ENCODE measurements around the gene CCDC146. TPM values are rescaled to one million over a fixed set of nuclear protein-coding genes. Genes with fewer than 3 reads are reported as not detected.
"Not testable (repeated sequence)": the region's sequence is repeated elsewhere in the genome, so short reads cannot be mapped to it uniquely, and the experiment has no call there.

Gene CCDC146
- total and polyA plus RNA-seq, 7 experiments from 2014 or later = 0.98 to 15.6 (median 14.5) TPM

DNA sequence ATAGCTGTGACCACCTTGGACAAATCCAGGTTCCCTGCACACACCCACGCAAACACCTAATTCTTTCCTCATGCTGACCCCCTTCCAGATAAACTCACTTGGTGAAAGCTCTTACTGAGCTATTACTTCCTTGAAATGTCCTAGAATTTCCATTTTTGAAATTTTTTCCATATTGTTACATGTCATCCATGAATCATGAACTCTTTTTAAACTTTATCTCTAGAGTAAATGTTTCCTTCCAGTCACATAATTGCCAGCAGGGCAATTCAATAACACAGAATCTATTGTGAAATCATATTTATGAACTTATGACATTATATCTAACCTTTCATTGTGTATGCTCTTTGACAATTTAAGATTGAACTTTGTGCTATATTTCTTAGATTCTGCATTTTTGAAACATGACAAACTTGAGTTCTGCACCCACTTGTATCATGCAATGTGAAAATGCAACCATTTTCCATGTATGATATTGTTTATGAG is 104.0 kb downstream of the CCDC146 start:
- ATAC-seq = no peak
- Histone ChIP-seq H3K4me3 (ENCODE audit: low read length) (no peak overlapping the region), H3K27ac (ENCODE audit: low read depth, low read length) (no peak overlapping the region), H3K9me3 (ENCODE audit: control insufficient read depth in 2 of 3, low read length in 3 of 3) (peaks cover 0 to 15% (median 0%) of the 10 kb centered on the region in 3 experiments), H3K4me1 (ENCODE audit: control insufficient read depth in 2 of 2, insufficient read depth in 2 of 2, low read length in 2 of 2) (peaks cover 0 to 18% of the 10 kb centered on the region in 2 donors), H3K36me3 (ENCODE audit: control insufficient read depth in 2 of 3, insufficient read depth in 3 of 3, low read length in 3 of 3) (no peaks in the 10 kb centered on the region), H3K27me3 (ENCODE audit: control insufficient read depth in 2 of 2, insufficient read depth in 2 of 2, low read length in 2 of 2) (no peaks in the 10 kb centered on the region)
- no peak overlapping the region for H3K4me3 Mint-ChIP-seq
- peaks cover 0 to 4% (median 0%) of the 10 kb centered on the region in 5 donors for H3K27me3 Mint-ChIP-seq
- ChIA-PET POLR2A (no interaction called here), CTCF (no interaction called here)
- peaks cover 15 to 24% (median 23%) of the 10 kb centered on the region in 7 donors for H3K4me1 Mint-ChIP-seq
- peaks cover 8 to 25% (median 16%) of the 10 kb centered on the region in 11 donors for H3K9me3 Mint-ChIP-seq
- DNase-seq = no peak
- peaks cover 20 to 34% (median 24%) of the 10 kb centered on the region in 5 donors for H3K36me3 Mint-ChIP-seq
- no peak overlapping the region for H3K27ac Mint-ChIP-seq
- intact Hi-C loops (cut with micrococcal nuclease) = no loop called here

DNA sequence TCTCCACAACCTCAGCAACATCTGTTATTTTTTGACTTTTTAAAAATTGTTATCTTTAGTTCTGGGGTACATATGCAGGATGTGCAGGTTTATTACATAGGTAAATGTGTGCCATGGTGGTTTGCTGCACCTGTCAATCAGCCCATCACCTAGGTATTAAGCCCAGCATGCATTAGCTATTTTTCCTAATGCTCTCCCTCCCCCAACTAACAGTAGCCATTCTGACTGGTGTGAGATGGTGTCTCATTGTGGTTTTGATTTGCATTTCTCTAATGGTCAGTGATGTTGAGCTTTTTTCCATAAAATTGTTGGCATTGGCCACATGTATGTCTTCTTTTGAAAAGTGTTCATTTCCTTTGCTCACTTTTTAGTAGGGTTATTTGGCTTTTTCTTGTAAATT is 106.4 kb downstream of the CCDC146 start:
- H3K9me3 ChIP-seq (ENCODE audit: control insufficient read depth in 2 of 3, low read length in 3 of 3) = peaks cover 0 to 15% (median 0%) of the 10 kb centered on the region in 3 experiments

DNA sequence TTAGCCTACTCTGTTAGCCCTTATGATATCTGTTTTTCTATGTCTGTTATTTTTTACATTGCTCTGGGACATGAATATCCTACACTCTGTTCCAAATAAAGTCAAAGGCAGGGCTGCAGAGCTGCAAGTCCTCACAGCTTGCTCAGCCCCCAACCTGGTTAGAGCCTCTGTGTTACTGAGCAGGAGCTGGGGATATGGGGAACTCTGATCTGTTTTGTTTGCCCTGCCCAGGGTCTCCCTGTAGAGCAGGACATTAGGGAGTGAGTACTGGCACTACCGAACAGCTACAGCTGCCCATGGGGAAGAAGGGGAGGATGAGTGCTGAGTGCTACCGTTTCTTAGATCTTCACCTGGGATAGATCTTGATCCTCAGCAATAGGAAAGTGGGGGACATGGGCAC is 110.1 kb downstream of the CCDC146 start:
- ATAC-seq (no peak), DNase-seq (no peak)
- Mint-ChIP-seq H3K36me3 (peaks cover 18 to 54% (median 27%) of the 10 kb centered on the region in 5 donors), H3K27me3 (peaks cover 0 to 6% (median 0%) of the 10 kb centered on the region in 5 donors), H3K27ac (peak overlapping the region in 1 of 9 donors; percentile 2), H3K4me3 (no peak overlapping the region), H3K4me1 (peaks cover 0 to 6% (median 0%) of the 10 kb centered on the region in 7 donors), H3K9me3 (peaks cover 8 to 30% (median 16%) of the 10 kb centered on the region in 11 donors)
- intact Hi-C loops (cut with micrococcal nuclease) = no loop called here
- peaks cover 0 to 2% (median 0%) of the 10 kb centered on the region in 3 experiments for H3K36me3 ChIP-seq (ENCODE audit: control insufficient read depth in 2 of 3, insufficient read depth in 3 of 3, low read length in 3 of 3)
- H3K9me3 ChIP-seq (ENCODE audit: control insufficient read depth in 2 of 3, low read length in 3 of 3) = peaks cover 0 to 15% (median 0%) of the 10 kb centered on the region in 3 experiments
- no peaks in the 10 kb centered on the region for H3K4me1 ChIP-seq (ENCODE audit: control insufficient read depth in 2 of 2, insufficient read depth in 2 of 2, low read length in 2 of 2)
- H3K4me3 ChIP-seq (ENCODE audit: low read length) = no peak overlapping the region
- H3K27me3 ChIP-seq (ENCODE audit: control insufficient read depth in 2 of 2, insufficient read depth in 2 of 2, low read length in 2 of 2) = no peaks in the 10 kb centered on the region
- POLR2A ChIA-PET = no interaction called here
- H3K27ac ChIP-seq (ENCODE audit: low read depth, low read length) = no peak overlapping the region
- CTCF ChIA-PET = no interaction called here

More for the DNA sequence above, 106.4 kb downstream of the CCDC146 start:
- H3K27me3 Mint-ChIP-seq; H3K4me1 Mint-ChIP-seq; DNase-seq; ATAC-seq; H3K27ac Mint-ChIP-seq; H3K4me3 Mint-ChIP-seq; H3K27me3 ChIP-seq (ENCODE audit: control insufficient read depth in 2 of 2, insufficient read depth in 2 of 2, low read length in 2 of 2); CTCF ChIA-PET; H3K27ac ChIP-seq (ENCODE audit: low read depth, low read length); H3K4me3 ChIP-seq (ENCODE audit: low read length); H3K36me3 ChIP-seq (ENCODE audit: control insufficient read depth in 2 of 3, insufficient read depth in 3 of 3, low read length in 3 of 3); H3K4me1 ChIP-seq (ENCODE audit: control insufficient read depth in 2 of 2, insufficient read depth in 2 of 2, low read length in 2 of 2); intact Hi-C loops (cut with micrococcal nuclease); POLR2A ChIA-PET: not testable (repeated sequence)
- Mint-ChIP-seq H3K9me3 (peaks cover 8 to 30% (median 16%) of the 10 kb centered on the region in 11 donors), H3K36me3 (peaks cover 16 to 39% (median 32%) of the 10 kb centered on the region in 5 donors)

DNA sequence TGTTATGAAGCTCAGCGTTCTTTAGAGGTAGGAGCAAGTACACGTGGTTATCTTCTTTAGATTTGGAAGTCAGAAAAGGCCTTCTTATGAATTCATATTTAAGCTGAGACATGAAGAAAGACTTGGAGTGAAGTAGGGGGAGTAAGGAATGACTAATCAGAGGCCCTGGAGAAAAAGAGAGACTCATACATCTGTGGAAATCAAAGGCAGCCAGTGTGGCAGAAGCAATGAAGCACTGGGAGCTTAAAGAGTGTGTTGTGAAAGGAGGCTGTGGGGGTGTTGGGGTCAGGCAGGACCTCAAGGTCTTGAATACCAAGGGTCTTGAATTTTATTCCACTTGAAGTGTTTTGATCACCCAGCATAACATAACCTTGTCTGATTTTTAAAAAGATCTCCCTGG is 112.9 kb downstream of the CCDC146 start:
- H3K27me3 ChIP-seq (ENCODE audit: control insufficient read depth in 2 of 2, insufficient read depth in 2 of 2, low read length in 2 of 2) = no peaks in the 10 kb centered on the region
- intact Hi-C loops (cut with micrococcal nuclease) = no loop called here
- POLR2A ChIA-PET = interaction anchor here (0.7 kb wide), 1 partner anchor 100 kb away, joined by 3 read pairs; no protein-coding TSS in a partner anchor
- H3K4me1 Mint-ChIP-seq = peaks cover 13 to 16% (median 15%) of the 10 kb centered on the region in 7 donors
- peaks cover 0 to 6% (median 0%) of the 10 kb centered on the region in 5 donors for H3K27me3 Mint-ChIP-seq
- peaks cover 0 to 8% (median 0%) of the 10 kb centered on the region in 3 experiments for H3K9me3 ChIP-seq (ENCODE audit: control insufficient read depth in 2 of 3, low read length in 3 of 3)
- H3K27ac ChIP-seq (ENCODE audit: low read depth, low read length) = no peak overlapping the region
- no peak overlapping the region for H3K4me3 ChIP-seq (ENCODE audit: low read length)
- no peak overlapping the region for H3K4me3 Mint-ChIP-seq
- peaks cover 11 to 45% (median 35%) of the 10 kb centered on the region in 5 donors for H3K36me3 Mint-ChIP-seq
- peaks cover 2 to 16% (median 9%) of the 10 kb centered on the region in 11 donors for H3K9me3 Mint-ChIP-seq
- H3K4me1 ChIP-seq (ENCODE audit: control insufficient read depth in 2 of 2, insufficient read depth in 2 of 2, low read length in 2 of 2) = peaks cover 0 to 8% of the 10 kb centered on the region in 2 donors
- ATAC-seq = no peak
- CTCF ChIA-PET = interaction anchor here (1.8 kb wide), 1 partner anchor 12 kb away, joined by 7 read pairs; no protein-coding TSS in a partner anchor
- H3K27ac Mint-ChIP-seq = peak overlapping the region in 1 of 9 donors; percentile 68
- no peak for DNase-seq
- peaks cover 0 to 2% (median 0%) of the 10 kb centered on the region in 3 experiments for H3K36me3 ChIP-seq (ENCODE audit: control insufficient read depth in 2 of 3, insufficient read depth in 3 of 3, low read length in 3 of 3)

DNA sequence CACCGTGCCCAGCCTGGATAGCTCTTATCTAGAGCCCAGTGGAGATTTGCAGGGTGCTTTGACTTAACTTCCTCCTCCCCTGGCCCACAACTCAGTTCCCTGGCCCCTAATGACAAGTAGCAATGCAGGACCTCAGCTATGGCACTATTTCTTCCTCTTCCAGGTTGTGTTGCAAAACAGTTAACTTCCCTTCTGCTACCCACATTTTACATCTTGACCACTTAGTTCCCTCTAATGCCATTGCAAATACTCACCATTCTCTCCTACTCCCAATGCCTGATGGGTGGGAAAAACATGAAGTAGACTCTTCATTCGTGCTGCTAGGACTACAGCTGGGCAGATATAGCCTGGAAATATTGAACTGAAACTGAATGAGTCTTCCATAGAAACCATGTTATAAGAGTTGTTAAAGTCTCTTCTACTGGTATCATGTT is 116.3 kb downstream of the CCDC146 start:
- H3K36me3 ChIP-seq (ENCODE audit: control insufficient read depth in 2 of 3, insufficient read depth in 3 of 3, low read length in 3 of 3) = peaks cover 0 to 2% (median 0%) of the 10 kb centered on the region in 3 experiments
- CTCF ChIA-PET = interaction anchor here (1.0 to 1.5 kb wide), 2 partner anchors 8 to 14 kb away, joined by 4 to 7 read pairs; no protein-coding TSS in a partner anchor
- Mint-ChIP-seq H3K27me3 (no peaks in the 10 kb centered on the region), H3K4me1 (peaks cover 13 to 20% (median 16%) of the 10 kb centered on the region in 7 donors), H3K27ac (no peak overlapping the region), H3K9me3 (peaks cover 0 to 6% (median 0%) of the 10 kb centered on the region in 11 donors), H3K4me3 (peak overlapping the region in 1 of 10 donors; percentile 7), H3K36me3 (peaks cover 4 to 35% (median 31%) of the 10 kb centered on the region in 5 donors)
- peak; percentile 82 for ATAC-seq
- no peak for DNase-seq
- H3K9me3 ChIP-seq (ENCODE audit: control insufficient read depth in 2 of 3, low read length in 3 of 3) = no peaks in the 10 kb centered on the region
- H3K27me3 ChIP-seq (ENCODE audit: control insufficient read depth in 2 of 2, insufficient read depth in 2 of 2, low read length in 2 of 2) = no peaks in the 10 kb centered on the region
- H3K4me1 ChIP-seq (ENCODE audit: control insufficient read depth in 2 of 2, insufficient read depth in 2 of 2, low read length in 2 of 2) = peaks cover 0 to 8% of the 10 kb centered on the region in 2 donors
- POLR2A ChIA-PET = no interaction called here
- intact Hi-C loops (cut with micrococcal nuclease) = no loop called here
- H3K4me3 ChIP-seq (ENCODE audit: low read length) = no peak overlapping the region
- H3K27ac ChIP-seq (ENCODE audit: low read depth, low read length) = no peak overlapping the region

DNA sequence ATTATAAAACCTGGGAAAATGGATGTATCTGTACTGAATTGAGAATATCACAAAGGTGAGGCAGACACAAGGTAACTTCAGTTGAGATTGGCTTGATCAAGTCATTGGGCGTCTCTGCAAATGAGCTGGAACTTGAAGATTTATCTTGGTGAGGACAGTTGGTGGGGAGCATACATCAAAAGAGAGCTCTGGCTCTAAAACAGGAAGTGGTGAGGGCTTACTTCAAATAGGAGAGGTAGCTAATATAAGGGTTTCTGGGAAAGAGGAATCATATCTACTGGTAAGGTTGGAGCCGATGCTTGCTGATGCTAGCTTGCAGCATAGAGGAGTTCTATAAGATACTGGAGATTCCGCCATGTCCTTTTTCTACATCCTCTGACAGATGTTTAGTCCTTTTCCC is 117.1 kb downstream of the CCDC146 start:
- Mint-ChIP-seq H3K4me3 (peak overlapping the region in 3 of 10 donors; percentile 5 to 59 (median 7)), H3K4me1 (peaks cover 13 to 20% (median 16%) of the 10 kb centered on the region in 7 donors)
- DNase-seq = no peak

More for the DNA sequence above, 117.1 kb downstream of the CCDC146 start:
- Histone ChIP-seq H3K9me3 (ENCODE audit: control insufficient read depth in 2 of 3, low read length in 3 of 3) (no peaks in the 10 kb centered on the region), H3K4me3 (ENCODE audit: low read length) (no peak overlapping the region), H3K27me3 (ENCODE audit: control insufficient read depth in 2 of 2, insufficient read depth in 2 of 2, low read length in 2 of 2) (no peaks in the 10 kb centered on the region), H3K36me3 (ENCODE audit: control insufficient read depth in 2 of 3, insufficient read depth in 3 of 3, low read length in 3 of 3) (peaks cover 0 to 2% (median 0%) of the 10 kb centered on the region in 3 experiments), H3K27ac (ENCODE audit: low read depth, low read length) (no peak overlapping the region), H3K4me1 (ENCODE audit: control insufficient read depth in 2 of 2, insufficient read depth in 2 of 2, low read length in 2 of 2) (peaks cover 0 to 8% of the 10 kb centered on the region in 2 donors)
- ChIA-PET CTCF (interaction anchor here (1.0 kb wide), 1 partner anchor 8 kb away, joined by 5 read pairs; no protein-coding TSS in a partner anchor), POLR2A (no interaction called here)
- Mint-ChIP-seq H3K27me3 (no peaks in the 10 kb centered on the region), H3K9me3 (peaks cover 0 to 6% (median 0%) of the 10 kb centered on the region in 11 donors), H3K36me3 (peaks cover 4 to 32% (median 31%) of the 10 kb centered on the region in 5 donors), H3K27ac (peak overlapping the region in 1 of 9 donors; percentile 31)
- no peak for ATAC-seq
- intact Hi-C loops (cut with micrococcal nuclease) = no loop called here
